Measurements from ENCODE around the gene NBEA.

NBEA gene

DNA sequence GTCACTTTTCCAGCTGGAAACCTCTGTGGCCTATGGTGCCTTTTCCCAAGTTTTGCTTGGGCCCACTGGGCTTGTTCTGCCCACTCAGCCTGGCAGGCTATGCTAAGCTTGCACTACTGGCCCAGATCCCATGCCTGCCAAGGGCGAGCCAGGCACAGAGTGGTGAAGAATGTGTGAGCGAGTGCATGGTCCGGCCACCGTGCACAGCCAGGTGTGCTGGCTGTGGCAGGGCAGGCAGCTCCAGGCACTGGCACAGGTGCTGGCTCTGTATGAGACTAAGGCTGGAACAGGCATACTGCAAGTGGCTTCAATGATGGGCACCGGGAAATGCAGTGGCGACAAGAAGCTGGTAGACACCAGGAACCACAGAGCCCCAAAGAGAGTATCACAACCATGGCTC lies 584.5 kb downstream of the NBEA start:
- DNase-seq, result no peak

DNA sequence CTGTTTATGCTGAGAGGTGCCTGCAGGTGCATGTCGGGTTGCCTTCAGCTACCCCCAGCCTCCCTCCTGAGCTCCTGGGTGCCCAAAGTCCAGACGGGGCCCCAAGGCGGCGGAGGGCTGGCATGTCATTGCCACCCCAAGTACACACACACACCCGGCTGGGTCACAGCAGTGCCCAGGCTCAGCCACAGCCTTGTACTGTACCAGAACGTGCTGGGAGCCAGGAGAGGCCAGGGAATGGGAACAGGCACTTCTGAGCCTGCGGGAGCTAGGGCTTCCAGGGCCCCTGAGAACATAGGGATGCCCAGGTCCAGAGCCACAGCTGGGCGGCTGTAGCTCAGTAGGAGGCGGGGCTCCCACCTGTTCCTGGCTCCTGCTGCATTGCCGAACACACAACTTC lies 585.4 kb downstream of the NBEA start:
- DNase-seq, result no peak

DNA sequence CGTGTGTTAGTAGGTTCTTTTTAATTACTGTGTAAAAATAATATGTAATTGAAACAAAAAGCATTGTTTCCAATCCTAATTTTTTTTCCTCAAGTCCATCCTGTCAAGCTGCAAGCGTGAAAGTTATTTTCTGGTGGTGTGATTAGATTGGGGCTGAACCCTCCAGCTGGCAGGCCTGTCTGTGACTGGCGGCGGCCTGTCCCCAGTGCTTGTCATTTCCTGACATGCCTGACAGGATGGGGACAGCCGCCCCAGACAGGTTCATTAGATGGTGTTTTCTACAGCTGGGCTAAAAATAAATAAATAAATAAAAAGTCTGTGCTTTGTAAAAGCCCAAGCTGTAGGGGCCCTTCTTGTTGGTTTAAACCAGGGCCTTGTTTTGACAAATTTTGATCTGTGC lies 588.1 kb downstream of the NBEA start:
- no peak for DNase-seq

DNA sequence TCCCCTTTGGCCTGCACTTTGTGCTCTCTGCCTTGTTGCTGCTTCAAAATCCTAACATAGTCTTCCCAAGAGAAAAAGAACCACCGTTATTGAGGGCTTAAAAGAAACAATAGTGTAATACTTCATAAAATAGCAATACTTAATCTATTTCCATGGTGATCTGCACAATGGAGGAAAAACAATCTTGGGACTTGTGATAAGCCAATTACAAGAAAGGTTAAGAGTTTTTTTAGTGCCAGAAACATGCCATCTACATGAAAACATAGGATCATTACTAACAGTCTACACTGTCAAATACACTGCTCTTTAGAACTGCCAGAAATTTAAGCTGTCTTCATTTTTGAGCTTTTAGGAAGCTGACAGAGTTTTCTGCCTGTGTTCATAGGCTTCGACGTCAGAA lies 588.5 kb downstream of the NBEA start:
- DNase-seq, result no peak

DNA sequence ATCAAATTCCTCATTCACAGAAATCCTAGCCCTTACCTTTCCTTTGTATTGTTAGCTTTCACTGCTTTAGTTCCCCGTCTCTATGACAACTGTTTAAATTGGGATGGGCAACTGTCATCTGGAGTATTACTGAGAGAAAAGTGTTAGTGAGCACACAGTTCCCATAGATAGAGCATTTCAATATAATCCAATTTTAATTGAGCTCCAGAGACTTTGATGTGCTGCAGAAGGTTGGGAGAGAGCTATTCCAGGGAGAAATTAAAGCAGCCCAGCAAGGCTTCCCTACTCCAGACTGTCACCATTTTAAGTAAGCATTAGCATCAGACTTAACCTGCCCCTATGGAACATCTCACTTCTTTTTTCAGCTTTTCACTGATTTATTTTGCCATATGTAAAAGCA lies 589.5 kb downstream of the NBEA start:
- no peak for DNase-seq

DNA sequence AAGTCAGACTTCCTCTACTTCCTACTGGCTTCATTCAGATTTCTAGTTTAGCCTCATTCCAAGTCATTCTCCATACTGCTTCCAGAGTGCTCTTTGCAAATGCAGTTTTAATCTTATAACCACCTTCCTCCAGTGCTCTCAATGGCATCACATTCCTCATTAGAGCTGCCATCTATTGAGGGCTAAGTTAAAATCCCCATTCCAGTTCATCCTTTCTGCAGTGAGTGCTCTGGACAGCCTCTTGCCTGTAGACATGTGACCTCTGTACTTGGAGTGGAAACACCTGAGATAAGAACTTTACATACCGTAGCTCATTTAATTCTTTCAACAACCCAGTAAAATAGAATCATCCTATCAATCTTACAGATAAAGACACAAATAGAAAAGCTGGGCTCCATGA lies 592.3 kb downstream of the NBEA start:
- DNase-seq, result no peak

DNA sequence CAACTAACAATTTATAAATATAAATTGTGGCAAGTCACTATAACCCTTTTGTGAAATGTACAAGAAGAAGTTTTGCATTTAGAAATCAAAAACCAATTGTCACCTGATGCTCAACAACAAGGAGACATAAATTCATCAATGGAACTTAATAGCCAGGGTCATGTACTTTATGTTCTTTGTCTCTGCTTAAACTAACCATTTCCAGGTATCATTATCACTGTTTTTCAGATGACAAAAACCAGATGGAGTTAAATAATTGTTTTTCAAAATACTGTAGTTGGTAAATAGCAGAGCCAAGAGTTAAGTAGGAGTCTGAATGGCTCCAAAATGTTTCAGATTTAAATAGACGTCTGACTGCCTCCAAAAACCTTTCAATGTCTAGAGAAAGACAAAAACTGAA lies 606.7 kb downstream of the NBEA start:
- no peak for DNase-seq

DNA sequence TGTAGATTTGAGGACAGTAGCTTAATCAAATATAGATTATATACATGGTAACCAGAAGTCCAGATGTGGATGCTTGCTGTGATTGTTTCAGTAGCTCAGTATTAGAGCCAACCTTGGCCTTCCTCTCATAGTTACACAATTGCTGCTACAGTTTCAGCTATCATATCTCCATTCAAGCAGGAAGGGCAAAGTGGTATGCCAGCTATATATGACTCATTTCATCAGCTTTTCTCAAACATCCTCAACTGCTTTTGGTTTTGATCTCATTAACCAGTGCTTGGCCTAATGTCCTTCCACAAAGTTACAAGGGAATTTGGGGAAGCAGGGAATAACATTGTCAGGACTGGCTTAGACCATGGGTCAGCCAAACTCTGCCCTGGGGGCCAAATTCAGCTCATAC lies 607.4 kb downstream of the NBEA start:
- DNase-seq, result no peak

DNA sequence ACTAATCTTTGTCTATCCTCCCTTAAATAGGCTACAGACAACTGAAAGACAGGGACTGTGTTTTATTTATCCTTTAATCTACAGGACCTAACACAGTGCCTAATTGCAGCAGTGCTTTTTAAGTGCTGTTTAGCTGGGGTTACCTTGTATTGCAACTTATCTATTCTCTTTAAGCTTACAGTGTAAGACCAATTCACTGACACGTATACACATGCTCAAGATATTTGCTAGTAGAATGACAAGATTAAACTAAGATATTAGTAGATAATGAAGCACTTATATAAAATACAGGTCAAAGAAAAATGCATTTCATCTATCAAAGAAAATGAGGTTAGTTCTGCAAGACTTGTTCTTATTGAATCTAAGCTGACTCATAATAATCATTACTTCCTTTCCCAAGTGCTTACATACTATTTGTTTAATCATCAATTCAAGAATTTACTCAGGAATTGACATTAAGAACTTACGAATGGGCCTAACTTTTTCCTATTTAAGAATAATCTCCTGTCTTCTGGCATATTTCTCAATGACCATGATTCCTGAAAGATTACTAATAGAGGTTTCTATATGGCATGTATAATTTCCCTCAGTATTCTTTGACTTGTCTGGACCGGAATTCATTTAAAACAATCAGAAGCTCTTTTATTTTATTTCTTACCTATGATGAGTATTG lies 610.2 kb downstream of the NBEA start:
- DNase-seq, result no peak

DNA sequence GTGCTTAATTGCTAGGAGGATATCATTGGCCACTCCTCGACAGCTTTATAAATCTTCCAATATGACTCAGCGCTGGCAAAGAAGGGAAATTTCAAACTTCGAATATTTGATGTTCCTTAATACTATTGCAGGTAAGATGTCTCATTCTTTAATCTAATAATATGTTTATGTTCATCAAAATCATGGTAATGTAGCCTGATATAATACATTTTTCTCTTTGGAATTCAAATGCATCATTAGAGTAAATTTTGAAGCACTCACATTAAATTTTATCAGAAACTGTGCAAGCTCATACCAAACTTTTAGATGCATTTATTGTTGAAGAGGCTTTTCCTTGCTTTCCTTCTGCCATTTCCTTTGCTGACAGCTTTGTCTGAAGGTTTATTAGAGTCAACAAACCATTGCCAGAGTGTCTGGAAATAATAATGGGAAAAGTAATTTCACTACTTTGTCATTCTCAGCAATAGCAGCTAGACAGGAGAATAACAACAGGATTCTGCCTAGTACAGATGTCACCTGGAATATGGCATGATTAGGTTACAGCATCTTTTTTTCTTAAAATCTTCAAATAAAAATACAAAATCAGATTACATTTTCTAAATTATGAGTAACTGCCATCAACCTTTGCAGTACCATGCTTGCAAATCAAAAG lies 613.0 kb downstream of the NBEA start:
- no peak for DNase-seq

DNA sequence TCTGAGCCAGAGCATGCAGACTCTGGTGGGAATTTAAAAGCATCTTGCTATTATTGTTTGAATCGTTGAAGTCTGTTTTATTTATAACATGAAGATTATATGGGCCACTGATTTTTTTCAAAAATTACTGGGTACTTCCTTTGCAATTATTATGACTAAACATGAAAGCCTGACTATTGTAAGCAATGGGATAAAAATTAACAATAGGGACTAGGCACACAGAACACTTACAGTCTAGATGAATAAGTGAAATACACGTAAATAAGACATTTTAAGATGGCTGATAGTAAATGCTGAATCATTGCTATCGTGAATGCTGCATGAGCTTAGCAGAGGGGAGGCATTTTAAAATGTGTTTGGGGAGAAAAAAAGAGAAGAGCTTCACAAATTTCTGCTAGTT lies 615.4 kb downstream of the NBEA start:
- no peak for DNase-seq

DNA sequence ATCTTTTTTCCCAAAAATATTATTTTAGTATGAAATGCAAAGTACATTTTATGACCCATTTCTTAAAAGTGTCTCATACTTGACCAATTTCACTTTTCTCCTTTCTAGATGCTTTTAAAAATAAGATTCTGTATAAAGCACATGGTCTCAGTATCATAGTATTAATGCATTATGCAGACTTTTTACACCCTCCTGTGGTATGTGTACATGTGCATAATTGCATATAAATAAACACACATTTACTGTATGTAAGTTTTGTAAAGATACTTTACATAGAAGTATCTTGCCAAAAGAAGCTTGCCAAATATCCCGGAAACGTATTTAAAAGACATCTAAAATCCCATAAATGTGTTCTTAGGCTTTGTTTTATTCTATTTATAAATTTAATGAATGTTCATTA lies 619.5 kb downstream of the NBEA start:
- DNase-seq, result no peak

DNA sequence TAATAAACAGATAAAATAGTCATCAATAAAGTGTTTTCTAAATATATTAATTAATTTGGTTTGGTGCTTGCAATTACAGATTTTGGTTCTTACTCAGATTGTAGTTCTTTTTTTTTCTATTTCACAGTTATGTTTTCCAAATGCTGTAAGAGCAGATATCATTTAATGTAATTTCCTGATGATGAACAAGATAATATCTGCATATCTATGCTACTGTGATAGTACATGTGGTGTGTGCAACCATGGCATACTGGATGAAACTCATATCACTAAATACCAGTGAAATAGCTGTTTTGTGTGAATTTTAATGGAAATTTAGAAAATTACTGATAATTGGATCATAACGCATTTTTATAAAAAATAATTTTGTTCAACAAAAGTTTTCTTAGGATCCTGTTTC lies 623.2 kb downstream of the NBEA start:
- DNase-seq, result no peak

DNA sequence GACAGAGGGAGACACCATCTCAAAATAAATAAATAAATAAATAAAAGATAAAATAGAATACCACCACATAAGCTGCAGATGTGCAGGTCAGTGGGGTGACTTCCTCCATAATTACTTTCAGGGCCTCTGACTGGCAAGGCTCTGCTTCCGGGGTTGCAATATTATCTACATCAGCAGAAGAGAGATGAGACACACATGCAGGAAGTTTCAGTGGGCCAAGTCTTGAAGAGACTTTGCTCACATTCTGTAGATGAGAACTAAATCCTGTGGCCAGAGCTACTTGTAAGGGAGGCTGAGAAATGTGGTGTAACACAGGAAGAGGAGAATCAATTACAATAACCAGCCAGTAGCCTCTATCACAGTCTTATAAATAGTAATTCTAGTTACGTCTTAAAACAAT lies 624.3 kb downstream of the NBEA start:
- no peak for DNase-seq

DNA sequence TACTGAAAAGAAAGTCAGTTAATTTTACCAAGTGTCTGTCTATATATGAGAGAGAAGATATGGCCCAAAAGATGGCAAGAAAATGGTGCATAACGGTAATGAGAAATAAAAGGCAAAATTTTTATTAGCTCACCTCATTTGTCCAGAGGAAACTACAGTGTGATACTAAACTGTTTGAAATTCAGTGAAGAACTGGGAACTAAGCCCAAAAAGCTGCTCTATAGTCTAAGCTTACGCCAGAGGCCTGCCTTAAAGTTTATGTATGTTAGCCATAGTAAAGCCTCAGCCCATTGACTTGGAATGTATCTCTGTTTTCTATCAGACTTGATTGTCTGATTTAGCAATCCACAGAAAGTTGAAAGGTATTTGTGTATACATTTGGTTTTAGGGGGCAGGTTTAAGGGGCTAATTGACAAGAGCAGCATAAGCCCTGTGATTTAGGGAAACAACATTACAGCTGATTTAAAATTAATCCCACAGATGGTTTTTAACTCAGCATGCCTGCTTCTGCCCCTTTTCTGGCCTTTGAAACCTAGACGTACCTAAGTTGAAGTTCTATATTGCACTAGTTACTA lies 625.4 kb downstream of the NBEA start:
- no peak for DNase-seq

DNA sequence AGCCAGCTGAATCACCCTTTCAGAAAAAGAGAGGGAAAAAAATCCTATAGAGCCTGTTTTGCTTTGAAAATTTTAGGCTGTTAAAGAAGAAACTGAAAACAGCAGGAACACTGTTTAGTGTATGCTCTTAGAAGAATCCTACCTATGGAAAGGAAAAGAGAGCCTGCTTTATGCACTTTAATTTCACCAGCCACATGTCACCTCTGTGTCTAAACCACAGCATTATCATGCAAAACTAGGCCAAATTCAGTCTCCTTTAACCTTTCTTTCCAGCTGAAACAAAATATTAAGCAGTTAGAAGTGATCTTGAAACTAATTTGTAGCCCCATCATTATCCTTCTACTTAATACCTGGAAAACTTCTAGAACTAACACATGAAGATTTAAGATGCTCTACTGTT lies 631.6 kb downstream of the NBEA start:
- no peak for DNase-seq

DNA sequence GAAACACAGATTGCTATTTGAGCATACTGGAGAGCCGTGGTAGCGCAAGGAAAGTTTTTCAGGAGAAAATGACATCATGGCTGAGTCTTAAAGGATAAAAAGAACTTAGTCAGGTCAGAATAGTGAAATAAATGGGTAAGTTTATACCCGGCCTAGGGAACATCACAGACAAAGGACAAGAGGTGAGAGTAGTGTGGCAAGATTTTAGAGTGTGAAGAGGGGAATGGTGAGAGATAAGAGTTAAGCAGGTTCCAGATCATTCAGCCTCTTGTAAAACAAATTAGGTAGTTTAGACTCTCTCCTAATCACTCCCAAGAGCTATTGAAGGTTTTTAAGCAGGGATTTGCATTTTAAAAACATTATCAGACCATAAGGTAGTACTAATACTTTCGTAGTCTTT lies 650.4 kb downstream of the NBEA start:
- no peak for DNase-seq

DNA sequence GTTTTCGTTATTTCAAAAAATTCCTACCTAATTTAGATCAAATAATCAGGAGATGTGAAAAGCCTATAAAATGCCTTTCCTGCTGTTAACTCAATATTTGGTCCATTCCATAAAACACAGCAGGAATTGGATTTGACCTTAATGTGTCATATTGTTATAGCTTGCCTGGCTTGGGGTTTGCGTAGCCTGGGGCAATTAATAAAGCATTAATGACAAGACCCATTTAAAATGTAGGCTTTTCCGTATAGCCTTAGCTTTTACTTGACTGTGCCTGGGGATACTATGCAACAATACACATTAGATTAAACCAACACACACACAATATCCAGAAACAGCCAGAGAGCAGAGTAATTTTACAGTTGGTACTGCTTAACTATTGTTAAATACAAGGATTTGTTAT lies 651.6 kb downstream of the NBEA start:
- no peak for DNase-seq

DNA sequence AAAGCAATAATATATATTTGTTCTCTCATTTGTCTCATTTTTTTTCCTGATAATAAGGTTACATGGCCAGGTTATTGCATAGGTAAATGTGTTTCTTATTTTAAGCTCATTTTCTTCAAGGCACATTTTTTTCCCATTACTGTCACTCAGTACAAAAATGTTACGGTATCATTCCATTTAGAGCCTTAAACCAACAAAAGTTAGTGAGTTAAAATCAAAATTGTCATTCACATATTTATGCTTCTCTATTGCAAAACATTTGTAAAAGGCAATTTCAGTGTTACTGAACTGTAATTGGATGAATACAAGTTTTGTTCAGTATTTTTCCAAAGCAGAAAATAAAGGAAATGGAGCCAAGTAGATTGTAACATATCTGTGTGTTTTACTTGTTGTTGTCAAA lies 652.0 kb downstream of the NBEA start:
- no peak for DNase-seq

DNA sequence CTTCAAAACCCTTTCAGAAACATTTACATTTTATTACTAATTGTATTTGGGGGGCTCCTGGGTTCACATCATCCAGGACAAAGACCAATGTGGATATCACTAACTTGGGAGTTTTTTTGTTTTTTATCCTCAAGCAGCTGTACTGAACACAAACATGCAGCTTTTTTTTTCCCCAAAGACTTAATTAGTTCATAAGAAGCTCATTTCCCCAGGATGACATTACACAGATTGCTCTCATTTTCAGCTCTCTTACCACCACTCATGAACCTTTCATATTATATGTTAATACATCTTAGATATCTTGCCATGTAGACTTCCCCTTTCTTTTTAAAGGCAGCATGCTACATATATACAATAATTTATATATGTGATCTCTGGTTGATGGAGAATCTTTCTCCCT lies 653.1 kb downstream of the NBEA start:
- DNase-seq, result no peak

DNA sequence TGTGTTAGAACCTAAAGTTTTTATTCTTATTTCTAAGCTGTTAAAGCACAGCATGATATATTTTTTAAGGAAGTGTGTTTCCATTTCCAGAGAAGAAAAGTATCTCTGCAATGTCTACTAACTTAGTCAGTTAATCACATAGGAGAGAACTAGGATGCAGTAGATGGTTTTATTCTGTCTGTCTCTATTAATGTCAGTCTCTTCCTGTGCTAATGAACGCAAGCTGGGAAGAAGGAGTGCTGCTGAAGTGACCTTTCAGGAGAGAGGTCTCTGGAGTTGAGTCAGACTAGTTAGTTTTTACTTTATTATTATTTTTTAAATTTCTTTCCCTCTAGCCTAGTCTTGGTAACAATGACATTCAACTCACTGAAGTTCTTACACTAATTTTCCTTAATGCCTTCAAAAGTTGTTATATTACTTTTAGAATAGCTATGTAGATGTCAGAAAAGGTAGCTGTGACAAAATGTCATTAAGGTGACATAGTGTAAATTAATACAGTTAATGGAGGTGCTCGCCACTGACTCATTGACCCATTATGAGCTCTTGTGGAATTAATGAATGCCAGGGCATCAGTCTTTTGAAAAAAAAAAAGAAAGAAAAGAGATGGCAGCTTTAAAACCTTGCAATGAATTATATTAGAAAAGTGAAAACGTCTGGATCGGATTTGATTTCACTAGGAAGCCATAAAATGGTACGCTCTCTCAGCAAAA lies 654.4 kb downstream of the NBEA start:
- no peak for DNase-seq

DNA sequence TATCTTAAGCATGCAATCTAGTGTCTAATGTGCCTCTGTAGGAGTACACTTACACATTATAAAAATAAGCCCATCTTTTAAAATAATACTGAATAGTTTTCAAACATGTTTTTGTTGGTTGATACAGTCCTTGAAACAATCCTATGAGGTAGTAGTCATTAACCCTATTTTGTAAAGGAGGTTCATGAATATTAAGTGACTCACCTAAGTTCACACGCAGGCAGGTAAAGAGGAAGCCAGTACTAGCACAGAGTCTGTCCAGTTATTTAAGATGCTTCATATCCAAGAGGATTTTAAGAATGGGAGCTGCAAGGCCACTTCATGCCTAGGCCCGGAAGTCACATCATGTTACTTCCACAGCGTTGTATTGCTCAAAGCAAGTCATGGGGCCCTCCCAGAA lies 655.4 kb downstream of the NBEA start:
- no peak for DNase-seq

DNA sequence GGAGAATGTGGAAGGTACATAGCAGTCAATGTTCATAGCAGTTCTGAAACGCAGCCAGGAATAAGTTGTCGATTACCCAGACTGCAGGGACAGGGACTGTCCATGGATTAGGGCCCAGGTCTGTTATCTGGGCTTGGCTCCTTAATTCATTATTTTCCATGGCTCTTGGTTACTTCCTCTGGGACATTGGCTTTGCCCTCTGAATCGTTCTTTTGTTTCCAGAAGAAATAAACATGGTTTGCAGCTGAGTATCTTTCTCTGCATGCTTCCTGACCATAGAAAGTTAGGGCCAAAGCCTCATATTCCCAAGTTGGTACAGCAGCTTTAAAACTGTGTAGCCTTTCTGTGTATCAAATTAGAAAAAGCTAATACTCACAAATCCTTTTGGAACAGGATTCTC lies 656.2 kb downstream of the NBEA start:
- no peak for DNase-seq

DNA sequence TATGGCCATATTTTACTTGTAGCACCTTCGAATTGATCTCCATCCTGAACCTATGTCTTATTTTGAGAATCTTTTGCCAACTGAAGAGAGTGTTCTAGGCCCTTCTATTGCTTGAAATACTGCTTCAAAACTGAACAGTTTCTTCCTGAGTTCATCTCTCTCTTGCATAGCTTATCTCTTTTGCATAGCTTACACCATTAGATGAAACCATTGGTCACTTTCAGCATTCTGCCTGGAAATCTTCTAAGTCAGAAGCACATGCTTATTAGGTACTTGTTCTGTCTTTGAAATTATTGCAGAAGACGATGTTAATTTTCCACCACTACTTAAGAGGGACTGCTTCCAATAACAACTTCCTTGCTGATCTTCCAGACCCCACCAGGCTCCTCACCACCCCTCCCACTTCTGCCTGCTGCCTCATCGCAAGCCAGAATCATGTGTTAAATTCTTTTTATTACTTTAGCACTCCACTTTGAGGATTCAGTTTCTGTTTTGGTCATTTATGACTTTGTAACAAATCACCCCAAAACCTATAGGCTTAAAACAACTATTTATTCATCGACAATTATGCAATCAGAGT lies 656.8 kb downstream of the NBEA start:
- no peak for DNase-seq

All from NCI-H2029 (cell line).